GM19468 (cell line): ENCODE data around the gene WWOX.

ENCODE experiments used
- ATAC-seq: cut with Tn5 transposase; IDR thresholded peaks from one replicate; pipeline ENCODE4 v1.9.1; 2021; ENCODE audit warnings: mild to moderate bottlenecking, moderate library complexity, moderate number of reproducible peaks; ENCODE audit not compliant: unreplicated experiment; ENCODE audit errors: extremely low read depth

The WWOX gene

GRCh38 chr16:79001156-79001967, 901.9 kb downstream of the WWOX start:
- ATAC-seq, result no peak

- ATAC-seq, result no peak
These were observed 903.7 kb downstream of the WWOX start for GRCh38 chr16:79003026-79003609.

- ATAC-seq, result no peak
These were observed 904.9 kb downstream of the WWOX start for GRCh38 chr16:79004309-79004708.

GRCh38 chr16:79005096-79005495, 905.6 kb downstream of the WWOX start:
- no peak for ATAC-seq

- ATAC-seq, result no peak
These were observed 906.8 kb downstream of the WWOX start for GRCh38 chr16:79006206-79006605.

- no peak for ATAC-seq
These were observed 907.3 kb downstream of the WWOX start for GRCh38 chr16:79006765-79007164.

- ATAC-seq, result no peak
These were observed 908.2 kb downstream of the WWOX start for GRCh38 chr16:79007614-79008013.

GRCh38 chr16:79008036-79008868, 908.8 kb downstream of the WWOX start:
- no peak for ATAC-seq

GRCh38 chr16:79008869-79009179, 909.4 kb downstream of the WWOX start:
- ATAC-seq, result no peak

- no peak for ATAC-seq
These were observed 910.4 kb downstream of the WWOX start for GRCh38 chr16:79009896-79010295.

GRCh38 chr16:79011282-79011681, 911.8 kb downstream of the WWOX start:
- no peak for ATAC-seq

GRCh38 chr16:79012671-79013434, 913.4 kb downstream of the WWOX start:
- no peak for ATAC-seq

GRCh38 chr16:79013930-79014660, 914.6 kb downstream of the WWOX start:
- no peak for ATAC-seq

GRCh38 chr16:79018650-79019429, 919.4 kb downstream of the WWOX start:
- ATAC-seq, result no peak

GRCh38 chr16:79019431-79019830, 920.0 kb downstream of the WWOX start:
- ATAC-seq, result no peak

GRCh38 chr16:79021991-79022630, 922.7 kb downstream of the WWOX start:
- ATAC-seq, result no peak

GRCh38 chr16:79026117-79026516, 926.7 kb downstream of the WWOX start:
- no peak for ATAC-seq

- ATAC-seq, result no peak
These were observed 937.1 kb downstream of the WWOX start for GRCh38 chr16:79036541-79036940.
